KBM-7 (cell line): ENCODE measurements around the gene ASF1A.
A peak's percentile ranks its signal among the peaks of the same experiment; 100 is the strongest.

Experiments used
- DNase-seq: peaks from one replicate; pipeline ENCODE4 v3.0.0-alpha.2; 2015
- in situ Hi-C: fragments of 300-500 bp; cut with MboI; formaldehyde crosslinking; loops from 2 replicates; pipeline ENCODE4 v1.14.3; 2020; ENCODE audit warnings: low sequenced_read_pairs, low pct_unique_long_range_greater_than_20kb, mixed read lengths

ASF1A gene

GRCh38 chr6:118905084-118905483 lies 11.1 kb downstream of the ASF1A start:
- DNase-seq: no peak
- in situ Hi-C loops: no loop called here

GRCh38 chr6:118905851-118906250 lies 11.9 kb downstream of the ASF1A start:
- in situ Hi-C loops: no loop called here
- no peak for DNase-seq

GRCh38 chr6:118908441-118908840 lies 14.5 kb downstream of the ASF1A start:
- in situ Hi-C loops: no loop called here
- DNase-seq: no peak

- in situ Hi-C loops: no loop called here
- no peak for DNase-seq
Observed at GRCh38 chr6:118912646-118913045, 18.7 kb downstream of the ASF1A start.

- no peak for DNase-seq
- in situ Hi-C loops: no loop called here
Observed at GRCh38 chr6:118913161-118913560, 19.2 kb downstream of the ASF1A start.

GRCh38 chr6:118914598-118914997 lies 20.6 kb downstream of the ASF1A start:
- in situ Hi-C loops: no loop called here
- no peak for DNase-seq

- in situ Hi-C loops: no loop called here
- DNase-seq: no peak
Observed at GRCh38 chr6:118917546-118918328, 23.8 kb downstream of the ASF1A start.

GRCh38 chr6:118918329-118918725 lies 24.4 kb downstream of the ASF1A start:
- no peak for DNase-seq
- in situ Hi-C loops: no loop called here

GRCh38 chr6:118921084-118921483 lies 27.1 kb downstream of the ASF1A start:
- in situ Hi-C loops: no loop called here
- no peak for DNase-seq

- in situ Hi-C loops: no loop called here
- no peak for DNase-seq
Observed at GRCh38 chr6:118923035-118923434, 29.1 kb downstream of the ASF1A start.

GRCh38 chr6:118930680-118931079 lies 36.7 kb downstream of the ASF1A start:
- DNase-seq: no peak
- in situ Hi-C loops: no loop called here

GRCh38 chr6:118931436-118931835 lies 37.5 kb downstream of the ASF1A start:
- no peak for DNase-seq
- in situ Hi-C loops: no loop called here

GRCh38 chr6:118932421-118932820 lies 38.5 kb downstream of the ASF1A start:
- in situ Hi-C loops: no loop called here
- DNase-seq: no peak

- no peak for DNase-seq
- in situ Hi-C loops: no loop called here
Observed at GRCh38 chr6:118933855-118934460, 40.0 kb downstream of the ASF1A start.

GRCh38 chr6:118934461-118935330 lies 40.7 kb downstream of the ASF1A start, which contains the start of gene MCM9:
MCM9 (minus strand) TSS chr6:118935159; CDS start chr6:118931723, 3,436 bp downstream.
- peak; percentile 91 for DNase-seq
- in situ Hi-C loops: no loop called here

- DNase-seq: no peak
- in situ Hi-C loops: no loop called here
Observed at GRCh38 chr6:118935331-118935668, 41.3 kb downstream of the ASF1A start.

GRCh38 chr6:118935978-118936703 lies 42.2 kb downstream of the ASF1A start:
- no peak for DNase-seq
- in situ Hi-C loops: no loop called here

GRCh38 chr6:118939683-118940082 lies 45.7 kb downstream of the ASF1A start:
- in situ Hi-C loops: no loop called here

GRCh38 chr6:118940770-118941169 lies 46.8 kb downstream of the ASF1A start:
- no peak for DNase-seq
- in situ Hi-C loops: no loop called here

More at GRCh38 chr6:118939683-118940082, 45.7 kb downstream of the ASF1A start:
- DNase-seq: no peak
